HL-60/S4 treated with retinoic acid at 250 ng/mL for 4 days and 3 days (cell line): Measurements from ENCODE around the gene MCM5.
"Not testable (repeated sequence)": the region's sequence is repeated elsewhere in the genome, so short reads cannot be mapped to it uniquely, and the experiment has no call there.

Experiments
- in situ Hi-C: fragments of 300-500 bp; cut with MboI; formaldehyde crosslinking; loops from 2 replicates; pipeline ENCODE4 v1.7.0; 2022; ENCODE audit warnings: low sequenced_read_pairs

The MCM5 gene

GRCh38 chr22:35467681-35468434, 67.9 kb downstream of the MCM5 start:
- in situ Hi-C loops: no loop called here

DNA sequence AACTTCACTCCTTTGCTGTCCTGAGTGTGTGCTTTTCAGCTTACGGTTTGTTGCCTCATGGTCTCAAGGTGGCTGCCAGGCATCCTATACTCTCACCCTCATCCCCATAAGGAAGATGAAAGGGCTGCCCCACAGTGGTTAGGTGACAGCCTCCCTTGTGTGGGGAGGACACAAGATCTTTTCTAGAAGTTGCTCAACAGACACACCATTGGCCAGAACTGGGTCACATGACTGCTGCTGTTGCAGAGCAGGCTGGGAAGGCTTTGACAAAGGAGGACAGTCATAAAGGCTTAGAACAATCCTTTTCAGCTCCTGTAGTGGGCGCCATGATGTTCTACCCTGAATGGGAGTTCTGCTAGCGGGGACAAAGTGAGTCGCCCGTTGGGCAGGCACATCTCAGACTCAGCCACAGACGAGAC, 71.0 kb downstream of the MCM5 start:
- in situ Hi-C loops: no loop called here

DNA sequence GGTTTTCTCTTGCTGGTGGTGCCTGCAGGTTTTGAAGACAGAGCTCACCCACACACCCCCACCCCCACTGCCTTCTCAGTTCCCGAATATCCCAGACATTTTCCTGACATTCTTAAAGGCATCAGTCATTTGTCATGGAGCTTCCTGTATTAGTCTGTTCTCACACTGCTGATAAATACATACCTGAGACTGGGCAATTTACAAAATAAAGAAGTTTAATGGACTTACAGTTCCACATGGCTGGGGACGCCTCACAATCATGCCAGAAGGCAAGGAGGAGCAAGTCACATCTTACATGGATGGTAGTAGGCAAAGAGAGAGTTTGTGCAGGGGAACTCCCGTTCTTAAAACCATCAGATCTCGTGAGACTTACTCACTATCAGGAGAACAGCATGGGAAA, 71.6 kb downstream of the MCM5 start:
- in situ Hi-C loops: not testable (repeated sequence)

DNA sequence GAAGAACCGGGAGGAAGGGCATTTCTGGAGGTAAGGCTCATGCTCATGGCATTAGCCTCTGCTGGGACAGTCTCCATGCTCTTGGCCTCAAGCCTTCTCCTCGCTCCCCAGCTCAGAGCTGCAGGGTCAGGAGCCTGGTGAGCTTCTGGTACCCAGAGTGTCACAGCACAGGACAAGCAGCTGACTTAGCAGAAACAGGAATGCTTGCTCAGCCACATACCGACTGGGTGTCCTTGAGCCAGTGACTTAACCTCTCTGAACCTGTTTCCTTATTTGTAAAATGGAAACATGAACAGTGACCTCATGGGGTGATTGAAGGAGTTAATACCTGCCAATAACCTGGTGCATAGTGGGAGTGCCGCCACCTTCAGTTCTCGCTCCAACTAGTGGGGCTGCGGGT, 72.5 kb downstream of the MCM5 start:
- in situ Hi-C loops: no loop called here

DNA sequence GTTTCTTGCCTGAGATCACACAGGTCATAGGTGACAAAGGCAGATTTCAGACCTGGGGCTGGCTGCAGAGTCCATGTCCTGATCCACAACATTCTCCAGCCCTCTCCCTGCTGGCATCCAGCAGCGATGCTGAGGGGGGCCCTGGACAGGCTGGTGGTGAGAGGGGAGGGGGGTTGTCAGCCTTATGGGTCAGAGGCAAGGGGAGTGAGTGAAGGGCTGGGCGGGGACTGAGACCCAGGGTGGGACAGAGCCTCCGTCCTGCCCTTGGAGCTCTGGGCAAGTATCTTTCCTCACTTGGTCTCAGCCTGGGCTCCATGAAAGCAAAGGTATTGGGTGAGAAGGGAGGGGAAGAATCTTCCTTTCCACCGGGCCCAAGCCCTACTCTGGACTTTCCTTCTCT, 74.0 kb downstream of the MCM5 start:
- in situ Hi-C loops: no loop called here
